Activated naive CD4-positive, alpha-beta T cell treated with anti-CD3 and anti-CD28 coated beads, Interleukin-2, amount 10 ng/mL, durations not matched to agents 7 days and 5 days (primary cell): ENCODE results near the gene IFFO2.
"Not testable (repeated sequence)": the region's sequence is repeated elsewhere in the genome, so short reads cannot be mapped to it uniquely, and the experiment has no call there.

Experiments
- CTCF ChIA-PET: fragments of 350-600 bp; sonication (Branson Sonifier 250); formaldehyde crosslinking; loops from one replicate; lab custom pipeline; 2021; ENCODE audit warnings: antibody characterized with exemption; lab: Charles Lee
- DNase-seq: peaks from one replicate; pipeline ENCODE4 v3.0.0-alpha.2; 2020
- H3K27ac Mint-ChIP-seq: one replicate; pipeline ENCODE4 v1.8.0; 2021; ENCODE audit warnings: mild to moderate bottlenecking, moderate library complexity, mixed read lengths
- H3K27me3 Mint-ChIP-seq: one replicate; pipeline ENCODE4 v1.8.0; 2021; ENCODE audit warnings: mild to moderate bottlenecking, mixed read lengths
- H3K36me3 Mint-ChIP-seq: one replicate; pipeline ENCODE4 v1.8.0; 2021; ENCODE audit warnings: mixed read lengths
- H3K4me1 Mint-ChIP-seq: one replicate; pipeline ENCODE4 v1.8.0; 2021; ENCODE audit warnings: mixed read lengths
- H3K4me3 Mint-ChIP-seq: one replicate; pipeline ENCODE4 v1.8.0; 2021; ENCODE audit warnings: mild to moderate bottlenecking, moderate library complexity, mixed read lengths
- H3K9me3 Mint-ChIP-seq: one replicate; pipeline ENCODE4 v1.8.0; 2021; ENCODE audit warnings: mixed read lengths

IFFO2 gene

GRCh38 chr1:18903291-18903756 lies 53.2 kb downstream of the IFFO2 start:
- Mint-ChIP-seq H3K36me3 (peaks cover 8% of the 10 kb centered on the region), H3K27me3 (no peaks in the 10 kb centered on the region), H3K27ac (peak overlapping the region; percentile 95), H3K9me3 (no peaks in the 10 kb centered on the region), H3K4me3 (peak overlapping the region; percentile 95), H3K4me1 (peaks cover 45% of the 10 kb centered on the region)
- no peak for DNase-seq
- CTCF ChIA-PET, result interaction anchor here (0.7 to 12.9 kb wide), 6 partner anchors 10 to 210 kb away, joined by 3 to 87 read pairs (median 5); no protein-coding TSS in a partner anchor

- Mint-ChIP-seq H3K36me3 (peaks cover 2% of the 10 kb centered on the region), H3K4me3 (peak within 1 kb of the TSS; percentile 95), H3K9me3 (no peaks in the 10 kb centered on the region), H3K4me1 (peaks cover 45% of the 10 kb centered on the region), H3K27me3 (no peaks in the 10 kb centered on the region), H3K27ac (peak within 1 kb of the TSS; percentile 95)
- DNase-seq, result peak; percentile 97
- CTCF ChIA-PET, result interaction anchor here (0.7 to 12.9 kb wide), 7 partner anchors 9 to 211 kb away, joined by 3 to 87 read pairs (median 4); no protein-coding TSS in a partner anchor
Observed at GRCh38 chr1:18902523-18903290, 53.8 kb downstream of the IFFO2 start, which contains the start of gene ALDH4A1. TSS of gene ALDH4A1 (minus strand) at chr1:18902555. CDS start at chr1:18902523, 32 bp downstream.

- CTCF ChIA-PET, result interaction anchor here (0.8 to 2.0 kb wide), 5 partner anchors 10 to 212 kb away, joined by 4 to 10 read pairs (median 4); no protein-coding TSS in a partner anchor
- no peaks in the 10 kb centered on the region for H3K27me3 Mint-ChIP-seq
Observed at GRCh38 chr1:18901952-18902522, 54.4 kb downstream of the IFFO2 start.

DNA sequence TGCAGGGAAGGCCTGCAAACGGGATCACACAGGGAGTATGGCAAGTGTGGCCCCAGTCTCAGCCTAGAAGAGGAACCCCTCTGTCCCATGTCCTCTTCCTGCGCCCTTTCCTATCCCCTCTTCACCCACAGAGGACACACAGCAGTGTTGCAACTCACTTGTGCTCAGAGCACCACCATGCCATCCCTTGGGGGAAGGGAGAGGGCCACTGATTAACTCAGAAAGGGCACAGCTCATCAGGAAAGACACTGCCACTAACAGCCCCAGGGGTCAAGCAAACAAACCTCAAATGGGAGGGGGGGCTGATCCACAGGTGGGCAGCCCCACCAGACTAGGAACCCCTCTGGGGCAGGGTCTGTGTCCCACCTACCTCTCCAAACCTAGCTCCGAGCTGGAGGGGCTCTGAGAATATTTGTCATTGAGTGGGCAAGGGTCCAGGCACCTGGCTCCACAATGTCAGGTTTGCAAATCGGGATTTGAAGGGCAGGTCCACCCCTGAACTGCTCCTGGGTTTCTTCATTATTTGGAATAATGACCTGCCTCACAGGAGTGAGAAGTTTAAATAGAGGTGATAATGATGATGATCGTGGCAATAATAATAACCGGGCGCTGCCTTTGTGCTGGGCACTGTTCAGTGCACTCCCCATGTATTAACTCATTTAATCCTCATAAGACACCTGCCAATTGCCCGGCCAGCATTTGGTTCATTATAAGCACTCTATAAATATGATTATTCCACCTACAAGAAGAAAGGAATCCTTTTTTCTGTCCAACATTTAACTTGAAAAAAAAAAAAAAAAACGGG lies 55.1 kb downstream of the IFFO2 start:
- CTCF ChIA-PET, result interaction anchor here (0.7 kb wide), 1 partner anchor 212 kb away, joined by 3 read pairs; no protein-coding TSS in a partner anchor
- H3K27ac Mint-ChIP-seq, result peak overlapping the region; percentile 89
- no peaks in the 10 kb centered on the region for H3K9me3 Mint-ChIP-seq

More at GRCh38 chr1:18901952-18902522, 54.4 kb downstream of the IFFO2 start:
- DNase-seq, result no peak
- Mint-ChIP-seq H3K4me3 (peak overlapping the region; percentile 95), H3K4me1 (peaks cover 45% of the 10 kb centered on the region), H3K9me3 (no peaks in the 10 kb centered on the region), H3K36me3 (no peaks in the 10 kb centered on the region), H3K27ac (peak overlapping the region; percentile 95)

DNA sequence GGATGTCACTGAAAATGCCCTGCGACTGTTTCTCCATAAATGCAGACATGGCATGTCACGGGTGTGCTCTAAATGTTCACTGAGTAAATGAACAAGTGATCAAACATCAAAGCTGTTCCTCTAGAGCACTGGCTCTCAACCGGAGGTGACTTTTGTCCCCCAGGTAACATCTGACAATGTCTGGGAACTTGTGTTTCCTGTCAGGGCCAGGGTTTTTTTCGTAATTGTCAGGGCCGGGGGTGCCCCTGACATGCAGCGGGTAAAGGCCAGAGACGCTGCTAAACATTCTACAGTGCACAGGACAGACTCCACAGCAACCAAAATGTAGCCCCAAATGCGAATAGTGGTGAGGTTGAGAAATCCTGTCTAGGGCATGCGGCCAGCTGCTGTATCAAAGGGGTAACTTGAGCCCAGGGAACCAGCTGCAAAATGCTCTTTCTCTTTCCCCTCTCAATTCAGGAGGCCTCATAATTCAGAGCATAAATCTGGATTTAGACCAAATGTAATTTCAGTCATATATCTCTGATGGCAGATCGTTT lies 56.1 kb downstream of the IFFO2 start:
- peak; percentile 32 for DNase-seq
- no peak overlapping the region for H3K4me3 Mint-ChIP-seq

More for the DNA sequence above, 55.1 kb downstream of the IFFO2 start:
- no peak for DNase-seq
- peaks cover 45% of the 10 kb centered on the region for H3K4me1 Mint-ChIP-seq
- peak overlapping the region; percentile 95 for H3K4me3 Mint-ChIP-seq
- no peaks in the 10 kb centered on the region for H3K27me3 Mint-ChIP-seq
- no peaks in the 10 kb centered on the region for H3K36me3 Mint-ChIP-seq

GRCh38 chr1:18899363-18900049 lies 57.0 kb downstream of the IFFO2 start:
- CTCF ChIA-PET, result interaction anchor here (0.9 kb wide), 1 partner anchor 9 kb away, joined by 3 read pairs; no protein-coding TSS in a partner anchor
- no peak for DNase-seq
- no peaks in the 10 kb centered on the region for H3K27me3 Mint-ChIP-seq
- no peaks in the 10 kb centered on the region for H3K36me3 Mint-ChIP-seq
- no peaks in the 10 kb centered on the region for H3K9me3 Mint-ChIP-seq
- no peak overlapping the region for H3K27ac Mint-ChIP-seq
- H3K4me3 Mint-ChIP-seq, result no peak overlapping the region
- peaks cover 45% of the 10 kb centered on the region for H3K4me1 Mint-ChIP-seq

More for the DNA sequence above, 56.1 kb downstream of the IFFO2 start:
- CTCF ChIA-PET, result interaction anchor here (0.9 kb wide), 1 partner anchor 9 kb away, joined by 3 read pairs; no protein-coding TSS in a partner anchor
- Mint-ChIP-seq H3K27ac (no peak overlapping the region), H3K27me3 (no peaks in the 10 kb centered on the region), H3K9me3 (no peaks in the 10 kb centered on the region), H3K36me3 (no peaks in the 10 kb centered on the region), H3K4me1 (peaks cover 45% of the 10 kb centered on the region)

DNA sequence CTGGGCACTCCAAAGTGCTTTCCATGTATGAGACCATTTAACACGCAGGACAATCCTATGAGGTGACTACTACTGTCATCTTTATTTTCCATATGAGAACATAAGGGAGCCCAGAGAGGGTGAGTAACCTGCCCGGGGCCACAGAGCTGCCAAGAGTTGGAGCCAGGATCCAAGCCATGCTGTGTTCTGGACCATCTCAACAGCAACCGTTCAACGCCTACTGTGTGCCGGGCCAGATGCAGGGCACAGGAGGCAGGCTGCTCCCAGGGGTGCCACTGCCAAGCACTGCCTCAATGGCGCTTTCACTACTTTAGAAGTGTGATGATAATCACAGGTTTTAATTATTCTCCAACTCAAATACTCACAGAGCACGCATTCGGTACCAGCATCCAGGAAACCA lies 57.9 kb downstream of the IFFO2 start:
- Mint-ChIP-seq H3K27me3 (no peaks in the 10 kb centered on the region), H3K4me1 (peaks cover 38% of the 10 kb centered on the region), H3K36me3 (no peaks in the 10 kb centered on the region), H3K4me3 (no peak overlapping the region), H3K9me3 (no peaks in the 10 kb centered on the region), H3K27ac (no peak overlapping the region)
- DNase-seq, result no peak
- CTCF ChIA-PET, result interaction anchor here (0.9 kb wide), 1 partner anchor 8 kb away, joined by 4 read pairs; no protein-coding TSS in a partner anchor

DNA sequence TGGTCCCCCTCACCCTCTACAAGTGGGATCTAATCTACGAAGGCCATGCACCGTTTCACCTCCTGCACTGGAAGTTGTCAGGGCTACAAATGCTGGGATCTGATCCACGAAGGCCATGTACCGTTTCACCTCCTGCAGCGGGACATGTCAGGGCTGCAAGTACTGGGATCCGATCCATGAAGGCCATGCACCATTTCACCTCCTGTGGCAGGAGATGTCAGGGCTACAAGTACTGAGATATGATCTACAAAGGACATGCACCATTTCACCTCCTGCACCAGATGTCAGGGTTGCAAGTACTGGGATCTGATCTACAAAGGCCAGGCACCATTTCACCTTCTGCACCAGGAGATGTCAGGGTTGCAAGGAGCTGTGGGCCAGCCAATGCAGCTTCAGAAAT lies 61.2 kb downstream of the IFFO2 start:
- Mint-ChIP-seq H3K27ac (no peak overlapping the region), H3K27me3 (no peaks in the 10 kb centered on the region), H3K4me1 (peaks cover 11% of the 10 kb centered on the region), H3K4me3 (no peak overlapping the region), H3K36me3 (no peaks in the 10 kb centered on the region), H3K9me3 (no peaks in the 10 kb centered on the region)
- CTCF ChIA-PET, result interaction anchor here (1.2 to 1.5 kb wide), 3 partner anchors 11 to 77 kb away, joined by 3 to 4 read pairs (median 4); no protein-coding TSS in a partner anchor
- no peak for DNase-seq

DNA sequence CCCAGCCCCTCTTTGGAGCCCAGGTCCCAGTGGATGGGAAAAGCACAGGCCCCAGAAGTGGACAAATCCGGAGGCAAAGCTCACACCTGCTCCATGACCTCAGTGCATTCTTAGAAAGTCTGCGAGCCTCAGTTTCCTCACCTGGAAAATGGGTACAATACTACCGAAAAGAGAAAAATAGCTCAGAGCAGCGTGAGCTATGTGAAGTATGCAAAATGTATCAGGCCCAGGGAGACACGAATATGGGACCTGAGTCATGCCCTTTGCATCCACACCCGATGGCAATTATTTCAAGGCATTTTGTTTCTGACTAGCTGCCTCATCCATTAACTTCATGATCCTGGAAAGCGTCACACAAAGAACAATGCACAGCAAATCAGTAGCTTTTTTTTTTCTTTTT lies 63.4 kb downstream of the IFFO2 start:
- DNase-seq, result no peak
- Mint-ChIP-seq H3K4me3 (no peak overlapping the region), H3K4me1 (no peaks in the 10 kb centered on the region), H3K27ac (no peak overlapping the region), H3K27me3 (no peaks in the 10 kb centered on the region), H3K9me3 (no peaks in the 10 kb centered on the region), H3K36me3 (no peaks in the 10 kb centered on the region)
- CTCF ChIA-PET, result interaction anchor here (0.6 to 2.2 kb wide), 6 partner anchors 9 to 89 kb away, joined by 3 to 7 read pairs (median 5); no protein-coding TSS in a partner anchor

- not testable (repeated sequence) for H3K4me3 Mint-ChIP-seq, H3K36me3 Mint-ChIP-seq, H3K27ac Mint-ChIP-seq, H3K27me3 Mint-ChIP-seq, H3K9me3 Mint-ChIP-seq, H3K4me1 Mint-ChIP-seq, DNase-seq
- CTCF ChIA-PET, result interaction anchor here (1.0 to 1.7 kb wide), 2 partner anchors 17 to 21 kb away, joined by 3 to 7 read pairs; no protein-coding TSS in a partner anchor
Observed at GRCh38 chr1:18891858-18892257, 64.6 kb downstream of the IFFO2 start.

DNA sequence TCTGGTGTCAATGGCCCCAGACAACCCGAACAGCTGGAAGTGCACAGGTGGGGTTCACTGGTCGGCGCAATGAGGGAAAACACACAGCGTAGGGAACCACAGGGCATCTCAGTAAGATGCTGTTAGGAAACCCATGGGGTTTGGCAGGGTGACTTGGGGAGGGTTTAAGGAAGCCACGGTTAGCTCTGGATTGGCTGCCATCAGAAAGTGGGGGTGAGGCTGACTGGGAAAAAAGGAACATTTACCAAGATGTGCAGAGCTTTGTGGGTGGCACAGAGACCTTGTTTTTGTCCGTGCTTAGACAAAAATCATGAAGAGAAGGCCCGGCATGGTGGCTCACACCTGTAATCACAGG lies 65.1 kb downstream of the IFFO2 start:
- Mint-ChIP-seq H3K36me3 (no peaks in the 10 kb centered on the region), H3K4me1 (no peaks in the 10 kb centered on the region), H3K4me3 (no peak overlapping the region), H3K27ac (no peak overlapping the region), H3K9me3 (no peaks in the 10 kb centered on the region), H3K27me3 (no peaks in the 10 kb centered on the region)
- no peak for DNase-seq
- CTCF ChIA-PET, result interaction anchor here (1.0 kb wide), 1 partner anchor 22 kb away, joined by 3 read pairs; no protein-coding TSS in a partner anchor

DNA sequence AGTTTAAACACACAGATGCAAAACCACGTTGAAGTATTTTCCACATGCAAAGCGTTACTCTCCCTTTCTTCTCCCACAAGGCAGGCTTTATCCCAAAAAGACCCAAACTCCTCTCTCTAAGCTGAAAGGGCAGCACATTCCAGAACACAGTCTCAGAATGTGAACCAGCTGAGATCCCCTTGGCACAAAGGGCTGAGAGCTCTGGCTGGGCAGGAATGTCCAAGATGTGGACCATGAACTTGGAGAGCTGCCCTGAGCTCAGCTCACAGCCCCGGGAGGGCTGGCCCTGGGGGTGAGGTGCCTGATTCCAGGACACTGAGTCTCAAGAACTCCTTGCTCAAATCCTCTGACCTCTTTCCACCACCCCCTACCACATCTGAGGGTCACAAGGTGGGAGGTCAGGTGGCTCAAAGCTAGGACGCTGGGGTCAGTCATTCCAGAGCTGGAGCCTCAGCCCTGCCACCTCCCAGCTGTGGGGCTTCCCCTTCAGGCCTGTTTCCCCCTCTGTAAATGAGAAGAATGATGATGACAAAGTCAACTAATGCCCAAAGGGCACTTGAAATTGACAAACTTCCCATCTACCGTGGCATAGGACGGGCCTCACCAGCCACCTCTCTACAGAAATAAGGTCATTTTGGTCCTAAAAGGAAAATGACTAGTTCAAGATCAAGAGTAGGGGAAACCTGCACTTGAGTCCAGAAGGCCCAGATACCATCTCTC lies 65.6 kb downstream of the IFFO2 start:
- no peaks in the 10 kb centered on the region for H3K4me1 Mint-ChIP-seq
- CTCF ChIA-PET, result interaction anchor here (0.9 to 1.0 kb wide), 2 partner anchors 22 to 32 kb away, joined by 3 read pairs; no protein-coding TSS in a partner anchor
- no peak overlapping the region for H3K27ac Mint-ChIP-seq
- no peak for DNase-seq
- H3K9me3 Mint-ChIP-seq, result no peaks in the 10 kb centered on the region
- no peaks in the 10 kb centered on the region for H3K27me3 Mint-ChIP-seq
- H3K36me3 Mint-ChIP-seq, result no peaks in the 10 kb centered on the region
- no peak overlapping the region for H3K4me3 Mint-ChIP-seq
